GM23338 (cell line): Measurements from ENCODE around the gene PSMA2.

ENCODE experiments used
- CREB1 ChIP-seq: fragments of 250-450 bp; sonication (Bioruptor Pico); IDR thresholded peaks from 2 replicates; pipeline ENCODE4 v1.5.0; 2020; ENCODE audit warnings: low read depth, mild to moderate bottlenecking, moderate library complexity
- EZH2 ChIP-seq: fragments of 200-600 bp; sonication (generic); IDR thresholded peaks from one replicate; pipeline ENCODE4 v1.8.0; 2017; ENCODE audit warnings: antibody characterized with exemption, mild to moderate bottlenecking, low read depth; ENCODE audit not compliant: unreplicated experiment
- EZH2phosphoT487 ChIP-seq: fragments of 200-600 bp; sonication (generic); IDR thresholded peaks from one replicate; pipeline ENCODE4 v1.8.1; 2018; ENCODE audit warnings: antibody characterized with exemption; ENCODE audit not compliant: unreplicated experiment
- JUNB ChIP-seq: IDR thresholded peaks from one replicate; pipeline ENCODE4 v1.6.1; 2016; ENCODE audit warnings: antibody characterized with exemption; ENCODE audit not compliant: unreplicated experiment
- NANOG ChIP-seq: IDR thresholded peaks from 2 replicates; pipeline ENCODE4 v1.6.1; 2016; ENCODE audit warnings: antibody characterized with exemption, borderline replicate concordance
- POLR2AphosphoS5 ChIP-seq: IDR thresholded peaks from 2 replicates; pipeline ENCODE4 v1.6.1; 2016; ENCODE audit warnings: antibody characterized with exemption, low read depth
- STAT1 ChIP-seq: IDR thresholded peaks from one replicate; pipeline ENCODE4 v1.6.1; 2016; ENCODE audit warnings: antibody characterized with exemption; ENCODE audit not compliant: unreplicated experiment
- ZNF114 ChIP-seq: fragments of 250-450 bp; sonication (Bioruptor Pico); IDR thresholded peaks from 2 replicates; pipeline ENCODE4 v1.5.0; 2020; ENCODE audit warnings: mild to moderate bottlenecking, moderate library complexity
- TF ChIP-seq, protein P1 (sequence below), 2 experiments: fragments of 200-600 bp in 1 of 2; sonication (generic) in 1 of 2; conservative IDR thresholded peaks; 2 replicates each; pipeline versions ENCODE4 v1.5.1 to v1.6.1; 2016 to 2017; ENCODE audit warnings: antibody characterized with exemption in 2 of 2, low read depth in 2 of 2, mild to moderate bottlenecking in 2 of 2, moderate library complexity in 1 of 2
- TF ChIP-seq, protein P2 (sequence below): IDR thresholded peaks from one replicate; pipeline ENCODE4 v1.6.1; 2018; ENCODE audit warnings: antibody characterized with exemption; ENCODE audit not compliant: unreplicated experiment

DNA sequence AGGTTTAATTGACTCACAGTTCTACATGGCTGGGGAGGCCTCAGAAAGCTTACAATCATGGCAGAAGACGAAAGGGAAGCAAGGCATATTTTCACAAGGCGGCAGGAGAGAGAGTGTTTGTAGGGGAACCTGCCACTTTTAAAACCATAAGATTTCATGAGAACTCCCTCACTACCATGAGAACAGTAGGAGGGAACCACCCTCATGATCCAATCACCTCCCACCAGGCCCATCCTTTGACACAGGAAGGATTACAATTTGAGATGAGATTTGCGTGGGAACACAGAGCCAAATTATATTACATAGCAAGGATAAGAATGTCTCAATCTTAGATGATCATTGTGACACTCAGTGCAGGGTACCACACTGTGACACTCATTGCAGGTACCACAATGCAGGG is 44.4 kb upstream of the PSMA2 start:
- TF ChIP-seq, protein P1, sequence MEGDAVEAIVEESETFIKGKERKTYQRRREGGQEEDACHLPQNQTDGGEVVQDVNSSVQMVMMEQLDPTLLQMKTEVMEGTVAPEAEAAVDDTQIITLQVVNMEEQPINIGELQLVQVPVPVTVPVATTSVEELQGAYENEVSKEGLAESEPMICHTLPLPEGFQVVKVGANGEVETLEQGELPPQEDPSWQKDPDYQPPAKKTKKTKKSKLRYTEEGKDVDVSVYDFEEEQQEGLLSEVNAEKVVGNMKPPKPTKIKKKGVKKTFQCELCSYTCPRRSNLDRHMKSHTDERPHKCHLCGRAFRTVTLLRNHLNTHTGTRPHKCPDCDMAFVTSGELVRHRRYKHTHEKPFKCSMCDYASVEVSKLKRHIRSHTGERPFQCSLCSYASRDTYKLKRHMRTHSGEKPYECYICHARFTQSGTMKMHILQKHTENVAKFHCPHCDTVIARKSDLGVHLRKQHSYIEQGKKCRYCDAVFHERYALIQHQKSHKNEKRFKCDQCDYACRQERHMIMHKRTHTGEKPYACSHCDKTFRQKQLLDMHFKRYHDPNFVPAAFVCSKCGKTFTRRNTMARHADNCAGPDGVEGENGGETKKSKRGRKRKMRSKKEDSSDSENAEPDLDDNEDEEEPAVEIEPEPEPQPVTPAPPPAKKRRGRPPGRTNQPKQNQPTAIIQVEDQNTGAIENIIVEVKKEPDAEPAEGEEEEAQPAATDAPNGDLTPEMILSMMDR (conservative IDR thresholded peaks at IDR 0.05; ENCODE audit: low read depth in 2 of 2): no peak
- TF ChIP-seq, protein P2, sequence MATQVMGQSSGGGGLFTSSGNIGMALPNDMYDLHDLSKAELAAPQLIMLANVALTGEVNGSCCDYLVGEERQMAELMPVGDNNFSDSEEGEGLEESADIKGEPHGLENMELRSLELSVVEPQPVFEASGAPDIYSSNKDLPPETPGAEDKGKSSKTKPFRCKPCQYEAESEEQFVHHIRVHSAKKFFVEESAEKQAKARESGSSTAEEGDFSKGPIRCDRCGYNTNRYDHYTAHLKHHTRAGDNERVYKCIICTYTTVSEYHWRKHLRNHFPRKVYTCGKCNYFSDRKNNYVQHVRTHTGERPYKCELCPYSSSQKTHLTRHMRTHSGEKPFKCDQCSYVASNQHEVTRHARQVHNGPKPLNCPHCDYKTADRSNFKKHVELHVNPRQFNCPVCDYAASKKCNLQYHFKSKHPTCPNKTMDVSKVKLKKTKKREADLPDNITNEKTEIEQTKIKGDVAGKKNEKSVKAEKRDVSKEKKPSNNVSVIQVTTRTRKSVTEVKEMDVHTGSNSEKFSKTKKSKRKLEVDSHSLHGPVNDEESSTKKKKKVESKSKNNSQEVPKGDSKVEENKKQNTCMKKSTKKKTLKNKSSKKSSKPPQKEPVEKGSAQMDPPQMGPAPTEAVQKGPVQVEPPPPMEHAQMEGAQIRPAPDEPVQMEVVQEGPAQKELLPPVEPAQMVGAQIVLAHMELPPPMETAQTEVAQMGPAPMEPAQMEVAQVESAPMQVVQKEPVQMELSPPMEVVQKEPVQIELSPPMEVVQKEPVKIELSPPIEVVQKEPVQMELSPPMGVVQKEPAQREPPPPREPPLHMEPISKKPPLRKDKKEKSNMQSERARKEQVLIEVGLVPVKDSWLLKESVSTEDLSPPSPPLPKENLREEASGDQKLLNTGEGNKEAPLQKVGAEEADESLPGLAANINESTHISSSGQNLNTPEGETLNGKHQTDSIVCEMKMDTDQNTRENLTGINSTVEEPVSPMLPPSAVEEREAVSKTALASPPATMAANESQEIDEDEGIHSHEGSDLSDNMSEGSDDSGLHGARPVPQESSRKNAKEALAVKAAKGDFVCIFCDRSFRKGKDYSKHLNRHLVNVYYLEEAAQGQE: no peak
- TF ChIP-seq EZH2phosphoT487 (no peak), ZNF114 (CRISPR knock-in tag) (no peak), JUNB (no peak), POLR2AphosphoS5 (no peak), EZH2 (no peak), NANOG (no peak), CREB1 (CRISPR knock-in tag) (no peak), STAT1 (no peak)
